GM19463 (cell line): ENCODE measurements around the gene JOSD2.

Experiments used
- ATAC-seq: cut with Tn5 transposase; IDR thresholded peaks from one replicate; pipeline ENCODE4 v1.9.1; 2021; ENCODE audit warnings: mild to moderate bottlenecking, moderate library complexity; ENCODE audit not compliant: unreplicated experiment

Gene JOSD2

GRCh38 chr19:50496189-50497021 is 14.6 kb downstream of the JOSD2 start:
- ATAC-seq: no peak

GRCh38 chr19:50495020-50495531 is 15.9 kb downstream of the JOSD2 start:
- ATAC-seq: no peak

- no peak for ATAC-seq
These were observed 16.6 kb downstream of the JOSD2 start for GRCh38 chr19:50494186-50495019.

GRCh38 chr19:50493171-50493570 is 17.8 kb downstream of the JOSD2 start:
- no peak for ATAC-seq

- ATAC-seq: no peak
These were observed 18.5 kb downstream of the JOSD2 start for GRCh38 chr19:50492303-50493052.

GRCh38 chr19:50490991-50491472 is 20.0 kb downstream of the JOSD2 start:
- ATAC-seq: no peak

- ATAC-seq: no peak
These were observed 20.6 kb downstream of the JOSD2 start for GRCh38 chr19:50490411-50490811.

- ATAC-seq: no peak
These were observed 21.5 kb downstream of the JOSD2 start for GRCh38 chr19:50489461-50490011.

GRCh38 chr19:50488389-50489194 is 22.4 kb downstream of the JOSD2 start:
- ATAC-seq: no peak

GRCh38 chr19:50486823-50487515 is 24.0 kb downstream of the JOSD2 start:
- no peak for ATAC-seq

GRCh38 chr19:50485284-50485955 is 25.6 kb downstream of the JOSD2 start:
- ATAC-seq: no peak

- no peak for ATAC-seq
These were observed 28.1 kb downstream of the JOSD2 start for GRCh38 chr19:50482916-50483315.

GRCh38 chr19:50482271-50482855 is 28.6 kb downstream of the JOSD2 start:
- no peak for ATAC-seq

GRCh38 chr19:50481351-50482149 is 29.4 kb downstream of the JOSD2 start:
- ATAC-seq: no peak

GRCh38 chr19:50480281-50481111 is 30.5 kb downstream of the JOSD2 start:
- ATAC-seq: no peak

- no peak for ATAC-seq
These were observed 31.2 kb downstream of the JOSD2 start for GRCh38 chr19:50479761-50480251.
